Activated CD4-positive, alpha-beta memory T cell treated with anti-CD3 and anti-CD28 coated beads for 36 hours (primary cell): ENCODE measurements around the gene SPNS2. TPM values are rescaled to one million over a fixed set of nuclear protein-coding genes. Genes with fewer than 3 reads are reported as not detected.
"Not testable (repeated sequence)": the region's sequence is repeated elsewhere in the genome, so short reads cannot be mapped to it uniquely, and the experiment has no call there.

Source experiments
- CTCF ChIA-PET: fragments of 350-600 bp; sonication (Branson Sonifier 250); formaldehyde crosslinking; loops from one replicate; lab custom pipeline; 2021; ENCODE audit warnings: antibody characterized with exemption, inconsistent platforms; lab: Charles Lee
- POLR2A ChIA-PET: fragments of 350-600 bp; sonication (Branson Sonifier 250); formaldehyde crosslinking; loops from one replicate; lab custom pipeline; 2021; ENCODE audit warnings: antibody characterized with exemption; lab: Charles Lee
- DNase-seq: peaks from one replicate; pipeline ENCODE4 v3.0.0-alpha.2; 2020
- H3K27ac Mint-ChIP-seq: one replicate; pipeline ENCODE4 v1.8.0; 2021; ENCODE audit warnings: mixed read lengths
- H3K27me3 Mint-ChIP-seq: one replicate; pipeline ENCODE4 v1.8.0; 2021; ENCODE audit warnings: mixed read lengths
- H3K36me3 Mint-ChIP-seq: one replicate; pipeline ENCODE4 v1.8.0; 2021; ENCODE audit warnings: mixed read lengths
- H3K4me1 Mint-ChIP-seq: one replicate; pipeline ENCODE4 v1.8.0; 2021; ENCODE audit warnings: low read depth, mixed read lengths
- H3K4me3 Mint-ChIP-seq: one replicate; pipeline ENCODE4 v1.8.0; 2021; ENCODE audit warnings: mild to moderate bottlenecking, mixed read lengths
- H3K9me3 Mint-ChIP-seq: one replicate; pipeline ENCODE4 v1.8.0; 2021; ENCODE audit warnings: mixed read lengths
- intact Hi-C: fragments of 100-400 bp; cut with micrococcal nuclease; formaldehyde crosslinking; loops from one replicate; pipeline ENCODE4 v1.15.1; 2023
- total RNA-seq, 2 experiments: library from RNA; stranded (reverse); gene quantifications; one replicate each; pipeline ENCODE4 v1.2.3, GENCODE V29; 2021

The SPNS2 gene
- total RNA-seq, 2 experiments from 2014 or later: 0.15 to 0.24 TPM

GRCh38 chr17:4577386-4577993 is 78.8 kb downstream of the SPNS2 start:
- POLR2A ChIA-PET: no interaction called here
- CTCF ChIA-PET: interaction anchor here (0.9 to 1.2 kb wide), 2 partner anchors 10 to 49 kb away, joined by 3 to 4 read pairs; no protein-coding TSS in a partner anchor
- intact Hi-C loops: no loop called here

GRCh38 chr17:4578349-4578748 is 79.7 kb downstream of the SPNS2 start:
- POLR2A ChIA-PET, intact Hi-C loops, H3K36me3 Mint-ChIP-seq, H3K9me3 Mint-ChIP-seq, H3K4me3 Mint-ChIP-seq, H3K27ac Mint-ChIP-seq, DNase-seq: not testable (repeated sequence)
- CTCF ChIA-PET: interaction anchor here (0.9 to 1.2 kb wide), 3 partner anchors 9 to 48 kb away, joined by 3 to 5 read pairs (median 4); no protein-coding TSS in a partner anchor
- H3K27me3 Mint-ChIP-seq: peaks cover 11% of the 10 kb centered on the region
- peaks cover 11% of the 10 kb centered on the region for H3K4me1 Mint-ChIP-seq

More at GRCh38 chr17:4577386-4577993, 78.8 kb downstream of the SPNS2 start:
- Mint-ChIP-seq H3K36me3 (no peaks in the 10 kb centered on the region), H3K27ac (no peak overlapping the region), H3K4me3 (no peak overlapping the region), H3K9me3 (no peaks in the 10 kb centered on the region), H3K27me3 (peaks cover 3% of the 10 kb centered on the region), H3K4me1 (peaks cover 19% of the 10 kb centered on the region)
- no peak for DNase-seq

- Mint-ChIP-seq H3K27me3 (peaks cover 17% of the 10 kb centered on the region), H3K9me3 (no peaks in the 10 kb centered on the region), H3K4me3 (no peak overlapping the region), H3K36me3 (no peaks in the 10 kb centered on the region), H3K4me1 (peaks cover 3% of the 10 kb centered on the region), H3K27ac (no peak overlapping the region)
- ChIA-PET CTCF (interaction anchor here (1.1 to 1.3 kb wide), 2 partner anchors 11 to 13 kb away, joined by 5 read pairs; no protein-coding TSS in a partner anchor), POLR2A (no interaction called here)
- intact Hi-C loops: no loop called here
- DNase-seq: no peak
Measured at GRCh38 chr17:4579678-4580077, 81.0 kb downstream of the SPNS2 start.

GRCh38 chr17:4580291-4580690 is 81.6 kb downstream of the SPNS2 start:
- DNase-seq: no peak
- H3K27ac Mint-ChIP-seq: no peak overlapping the region
- ChIA-PET CTCF (interaction anchor here (1.3 kb wide), 1 partner anchor 13 kb away, joined by 5 read pairs; no protein-coding TSS in a partner anchor), POLR2A (interaction anchor here (0.7 kb wide), 1 partner anchor 57 kb away, joined by 3 read pairs; no protein-coding TSS in a partner anchor)
- no peaks in the 10 kb centered on the region for H3K9me3 Mint-ChIP-seq
- intact Hi-C loops: no loop called here
- peaks cover 6% of the 10 kb centered on the region for H3K4me1 Mint-ChIP-seq
- H3K36me3 Mint-ChIP-seq: no peaks in the 10 kb centered on the region
- no peak overlapping the region for H3K4me3 Mint-ChIP-seq
- H3K27me3 Mint-ChIP-seq: peaks cover 20% of the 10 kb centered on the region

- H3K4me3 Mint-ChIP-seq: no peak overlapping the region
- ChIA-PET CTCF (interaction anchor here (0.9 to 1.4 kb wide), 2 partner anchors 16 to 17 kb away, joined by 4 read pairs; no protein-coding TSS in a partner anchor), POLR2A (no interaction called here)
- H3K4me1 Mint-ChIP-seq: peaks cover 6% of the 10 kb centered on the region
- peaks cover 35% of the 10 kb centered on the region for H3K27me3 Mint-ChIP-seq
- no peak for DNase-seq
- no peak overlapping the region for H3K27ac Mint-ChIP-seq
- intact Hi-C loops: no loop called here
- H3K9me3 Mint-ChIP-seq: no peaks in the 10 kb centered on the region
- no peaks in the 10 kb centered on the region for H3K36me3 Mint-ChIP-seq
Measured at GRCh38 chr17:4582101-4582501, 83.4 kb downstream of the SPNS2 start.

GRCh38 chr17:4582691-4583090 is 84.0 kb downstream of the SPNS2 start:
- H3K4me1 Mint-ChIP-seq: peaks cover 6% of the 10 kb centered on the region
- no peak overlapping the region for H3K27ac Mint-ChIP-seq
- no peaks in the 10 kb centered on the region for H3K36me3 Mint-ChIP-seq
- H3K27me3 Mint-ChIP-seq: peaks cover 35% of the 10 kb centered on the region
- H3K9me3 Mint-ChIP-seq: no peaks in the 10 kb centered on the region
- no peak overlapping the region for H3K4me3 Mint-ChIP-seq
- intact Hi-C loops: no loop called here
- DNase-seq: no peak
- POLR2A ChIA-PET: no interaction called here
- CTCF ChIA-PET: interaction anchor here (0.9 to 1.4 kb wide), 2 partner anchors 16 to 17 kb away, joined by 4 read pairs; no protein-coding TSS in a partner anchor

- no peak overlapping the region for H3K27ac Mint-ChIP-seq
- H3K9me3 Mint-ChIP-seq: no peaks in the 10 kb centered on the region
- no peak for DNase-seq
- CTCF ChIA-PET: interaction anchor here (0.7 to 1.5 kb wide), 3 partner anchors 9 to 16 kb away, joined by 3 to 5 read pairs (median 4); no protein-coding TSS in a partner anchor
- peaks cover 6% of the 10 kb centered on the region for H3K4me1 Mint-ChIP-seq
- peaks cover 35% of the 10 kb centered on the region for H3K27me3 Mint-ChIP-seq
- no peak overlapping the region for H3K4me3 Mint-ChIP-seq
- intact Hi-C loops: no loop called here
- H3K36me3 Mint-ChIP-seq: no peaks in the 10 kb centered on the region
- POLR2A ChIA-PET: no interaction called here
Measured at GRCh38 chr17:4583206-4583605, 84.5 kb downstream of the SPNS2 start.

GRCh38 chr17:4583782-4584100 is 85.1 kb downstream of the SPNS2 start:
- Mint-ChIP-seq H3K27ac (no peak overlapping the region), H3K36me3 (no peaks in the 10 kb centered on the region), H3K4me1 (peaks cover 6% of the 10 kb centered on the region), H3K9me3 (no peaks in the 10 kb centered on the region), H3K4me3 (peak overlapping the region; percentile 14), H3K27me3 (peaks cover 35% of the 10 kb centered on the region)
- ChIA-PET CTCF (interaction anchor here (0.7 to 1.5 kb wide), 4 partner anchors 10 to 17 kb away, joined by 3 to 5 read pairs (median 4); no protein-coding TSS in a partner anchor), POLR2A (no interaction called here)
- peak; percentile 21 for DNase-seq
- intact Hi-C loops: no loop called here

GRCh38 chr17:4584101-4584916 is 85.6 kb downstream of the SPNS2 start, which contains the start of gene SMTNL2:
Gene SMTNL2, plus strand, starts transcription at chr17:4584529. Its CDS starts 77 bp downstream, at chr17:4584606.
- H3K4me3 Mint-ChIP-seq: peak within 1 kb of the TSS; percentile 14
- ChIA-PET CTCF (interaction anchor here (0.6 to 1.5 kb wide), 4 partner anchors 10 to 18 kb away, joined by 3 to 5 read pairs (median 4); no protein-coding TSS in a partner anchor), POLR2A (no interaction called here)
- peaks cover 6% of the 10 kb centered on the region for H3K4me1 Mint-ChIP-seq
- H3K27ac Mint-ChIP-seq: no peak within 1 kb of the TSS
- H3K27me3 Mint-ChIP-seq: peaks cover 35% of the 10 kb centered on the region
- no peaks in the 10 kb centered on the region for H3K9me3 Mint-ChIP-seq
- intact Hi-C loops: no loop called here
- no peak for DNase-seq
- H3K36me3 Mint-ChIP-seq: no peaks in the 10 kb centered on the region

- peaks cover 35% of the 10 kb centered on the region for H3K27me3 Mint-ChIP-seq
- DNase-seq: no peak
- H3K27ac Mint-ChIP-seq: no peak overlapping the region
- peaks cover 6% of the 10 kb centered on the region for H3K4me1 Mint-ChIP-seq
- H3K4me3 Mint-ChIP-seq: no peak overlapping the region
- no peaks in the 10 kb centered on the region for H3K9me3 Mint-ChIP-seq
- intact Hi-C loops: no loop called here
- H3K36me3 Mint-ChIP-seq: no peaks in the 10 kb centered on the region
- POLR2A ChIA-PET: no interaction called here
- CTCF ChIA-PET: interaction anchor here (0.6 kb wide), 1 partner anchor 13 kb away, joined by 3 read pairs; no protein-coding TSS in a partner anchor
Measured at GRCh38 chr17:4584917-4585637, 86.4 kb downstream of the SPNS2 start.

- Mint-ChIP-seq H3K36me3 (no peaks in the 10 kb centered on the region), H3K4me1 (peaks cover 6% of the 10 kb centered on the region), H3K9me3 (no peaks in the 10 kb centered on the region), H3K4me3 (no peak overlapping the region), H3K27ac (no peak overlapping the region), H3K27me3 (peaks cover 38% of the 10 kb centered on the region)
- no peak for DNase-seq
- POLR2A ChIA-PET: interaction anchor here (0.8 kb wide), 1 partner anchor 204 kb away, joined by 4 read pairs; no protein-coding TSS in a partner anchor
- CTCF ChIA-PET: interaction anchor here (3.0 kb wide), 1 partner anchor 19 kb away, joined by 14 read pairs; no protein-coding TSS in a partner anchor
- intact Hi-C loops: no loop called here
Measured at GRCh38 chr17:4585638-4585994, 86.9 kb downstream of the SPNS2 start.
